GM18867 (cell line): ENCODE results near the gene BLNK.

ENCODE experiments used
- ATAC-seq: cut with Tn5 transposase; IDR thresholded peaks from one replicate; pipeline ENCODE4 v1.9.1; 2021; ENCODE audit warnings: mild to moderate bottlenecking, moderate library complexity; ENCODE audit not compliant: unreplicated experiment

Gene BLNK

GRCh38 chr10:96289218-96289910 lies 18.0 kb upstream of the BLNK start:
- ATAC-seq, result no peak

- ATAC-seq, result peak; percentile 65
Observed at GRCh38 chr10:96288151-96288621, 16.8 kb upstream of the BLNK start.

GRCh38 chr10:96287392-96288105 lies 16.2 kb upstream of the BLNK start:
- peak; percentile 60 for ATAC-seq

GRCh38 chr10:96285331-96285752 lies 14.0 kb upstream of the BLNK start:
- no peak for ATAC-seq

- ATAC-seq, result no peak
Observed at GRCh38 chr10:96283756-96284155, 12.4 kb upstream of the BLNK start.

GRCh38 chr10:96283351-96283750 lies 12.0 kb upstream of the BLNK start:
- ATAC-seq, result no peak

- ATAC-seq, result no peak
Observed at GRCh38 chr10:96281444-96282029, 10.2 kb upstream of the BLNK start.

GRCh38 chr10:96280859-96281258 lies 9.5 kb upstream of the BLNK start:
- ATAC-seq, result no peak

- no peak for ATAC-seq
Observed at GRCh38 chr10:96279191-96279641, 7.8 kb upstream of the BLNK start.

GRCh38 chr10:96276831-96277230 lies 5.5 kb upstream of the BLNK start:
- ATAC-seq, result no peak

GRCh38 chr10:96276426-96276825 lies 5.1 kb upstream of the BLNK start:
- no peak for ATAC-seq

GRCh38 chr10:96275685-96276418 lies 4.5 kb upstream of the BLNK start:
- no peak for ATAC-seq

- no peak for ATAC-seq
Observed at GRCh38 chr10:96272316-96273280, 1.2 kb upstream of the BLNK start.

GRCh38 chr10:96270571-96270970 lies 798 bp downstream of the BLNK start:
- no peak for ATAC-seq

- no peak for ATAC-seq
Observed at GRCh38 chr10:96269438-96270300, 1.7 kb downstream of the BLNK start.

- no peak for ATAC-seq
Observed at GRCh38 chr10:96268341-96268909, 2.9 kb downstream of the BLNK start.

- ATAC-seq, result no peak
Observed at GRCh38 chr10:96267234-96267705, 4.1 kb downstream of the BLNK start.

GRCh38 chr10:96266118-96266770 lies 5.1 kb downstream of the BLNK start:
- ATAC-seq, result no peak
